Sigmoid colon (tissue), 7 donors: ENCODE results near the gene GPS1. TPM values are rescaled to one million over a fixed set of nuclear protein-coding genes. Genes with fewer than 3 reads are reported as not detected.

Source experiments
- DNase-seq: peaks from one replicate; pipeline ENCODE4 v3.0.0-alpha.2; 2019
- H3K27ac ChIP-seq, 4 donors: fragments of 200-600 bp; sonication (generic); one replicate each; pipeline ENCODE4 v1.5.1; 2016 to 2019; ENCODE audit warnings: mild to moderate bottlenecking in 1 of 4
- H3K27me3 ChIP-seq, 3 donors: fragments of 200-600 bp; sonication (generic); one replicate each; pipeline ENCODE4 v1.5.1; 2019; ENCODE audit warnings: mild to moderate bottlenecking in 1 of 3
- H3K36me3 ChIP-seq, 4 donors: fragments of 200-600 bp; sonication (generic); one replicate each; pipeline ENCODE4 v1.5.1; 2016 to 2019
- H3K4me1 ChIP-seq, 4 donors: fragments of 200-600 bp; sonication (generic); one replicate each; pipeline ENCODE4 v1.5.1; 2017 to 2019
- H3K4me3 ChIP-seq, 4 donors: fragments of 200-600 bp; sonication (generic); one replicate each; pipeline ENCODE4 v1.5.1; 2017 to 2019; ENCODE audit warnings: mild to moderate bottlenecking in 2 of 4, moderate library complexity in 1 of 4
- H3K9me3 ChIP-seq, 4 donors: fragments of 200-600 bp in 3 of 4; sonication (generic) in 3 of 4; one replicate each; pipeline versions ENCODE4 v1.5.1 to v1.6.1; 2013 to 2019
- EP300 ChIP-seq, 4 donors: sonication (generic); formaldehyde crosslinking; IDR thresholded peaks; one replicate each; pipeline ENCODE4 v1.6.1; 2017; ENCODE audit warnings: antibody characterized with exemption in 4 of 4
- POLR2A ChIP-seq, 2 donors: fragments of 450-650 bp; IDR thresholded peaks; one replicate each; pipeline ENCODE4 v1.6.1; 2016; ENCODE audit warnings: antibody characterized with exemption in 2 of 2, mild to moderate bottlenecking in 2 of 2, moderate library complexity in 2 of 2
- POLR2AphosphoS5 ChIP-seq, 4 donors: sonication (generic); formaldehyde crosslinking; IDR thresholded peaks; one replicate each; pipeline ENCODE4 v1.6.1; 2017; ENCODE audit warnings: antibody characterized with exemption in 4 of 4
- WGBS, 2 donors: extraction: QIAGEN DNeasy Blood & Tissue Kit; methylation state at CpG; one replicate each; pipeline ENCODE4 v1.1.7; 2013; 5-methylcytosine and 5-hydroxymethylcytosine counted together
- intact Hi-C: fragments of 100-400 bp; cut with DNase I; formaldehyde crosslinking; loops from one replicate; pipeline ENCODE4 v1.15.1; 2023
- polyA plus RNA-seq, 3 donors: library from polyadenylated mRNA; stranded (reverse); fragments of 200-250 nt; gene quantifications; one replicate each; pipeline ENCODE4 v1.2.3, GENCODE V29; 2013
- total RNA-seq, 4 donors: library from RNA; depleted of rRNA; stranded (reverse); fragments of >200 nt; gene quantifications; one replicate each; pipeline ENCODE4 v1.1.0, GENCODE V29; 2016
- TF ChIP-seq, protein P1 (sequence below), 4 experiments: fragments of 450-650 bp in 3 of 4; fragments of 200-600 bp in 1 of 4; IDR thresholded peaks; one replicate each; pipeline ENCODE4 v1.5.1; 2016 to 2019; ENCODE audit warnings: antibody characterized with exemption in 4 of 4, mild to moderate bottlenecking in 3 of 4, moderate library complexity in 2 of 4
- donor health status: healthy with polysubstance abuse.
- donor health status: Bipolar disorder and iron deficiency.
- donor health status: healthy.

The GPS1 gene
- total and polyA plus RNA-seq, 7 donors, result 64.6 to 83.6 (median 69.1) TPM

DNA sequence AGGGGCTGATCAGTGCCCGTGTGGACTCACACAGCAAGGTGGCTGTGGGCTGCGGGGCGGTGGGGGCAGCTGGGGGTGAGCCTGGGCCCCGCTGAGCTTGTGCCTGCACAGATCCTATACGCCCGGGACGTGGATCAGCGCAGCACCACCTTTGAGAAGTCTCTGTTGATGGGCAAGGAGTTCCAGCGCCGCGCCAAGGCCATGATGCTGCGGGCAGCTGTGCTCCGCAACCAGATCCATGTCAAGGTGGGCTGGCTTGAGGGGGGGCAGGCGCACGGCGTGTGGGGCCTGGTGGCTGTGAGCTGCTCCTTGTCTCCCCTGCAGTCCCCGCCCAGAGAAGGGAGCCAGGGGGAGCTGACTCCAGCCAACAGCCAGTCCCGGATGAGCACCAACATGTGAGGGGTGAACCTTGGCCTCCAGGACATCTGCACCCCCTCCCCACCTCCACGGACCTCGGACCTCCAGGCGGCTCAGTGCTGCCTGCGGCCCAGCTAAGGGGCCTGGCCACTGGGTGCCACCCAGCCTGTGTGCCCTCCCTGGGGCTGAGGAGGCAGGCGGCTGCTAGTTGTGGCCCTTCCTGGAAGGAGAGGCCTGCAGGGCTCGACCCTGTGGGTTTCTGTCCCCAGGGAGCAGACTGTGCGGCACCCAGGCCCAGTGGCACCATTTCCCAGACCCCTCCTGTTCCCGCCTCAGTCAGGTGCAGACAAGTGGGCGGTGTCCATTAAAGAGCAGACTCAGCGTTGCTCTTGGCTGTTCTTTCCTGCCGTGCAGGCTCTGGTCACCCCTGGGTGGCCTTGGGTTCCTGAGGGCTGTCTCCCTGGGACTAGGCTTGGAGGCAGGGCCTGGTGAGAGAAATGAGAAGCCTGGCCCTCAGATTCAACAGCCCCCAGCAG lies 5.3 kb downstream of the GPS1 start:
- DNase-seq, result no peak
- WGBS, 2 donors, result 82 to 86% methylated on average over 29 of the region's 29 CpGs

DNA sequence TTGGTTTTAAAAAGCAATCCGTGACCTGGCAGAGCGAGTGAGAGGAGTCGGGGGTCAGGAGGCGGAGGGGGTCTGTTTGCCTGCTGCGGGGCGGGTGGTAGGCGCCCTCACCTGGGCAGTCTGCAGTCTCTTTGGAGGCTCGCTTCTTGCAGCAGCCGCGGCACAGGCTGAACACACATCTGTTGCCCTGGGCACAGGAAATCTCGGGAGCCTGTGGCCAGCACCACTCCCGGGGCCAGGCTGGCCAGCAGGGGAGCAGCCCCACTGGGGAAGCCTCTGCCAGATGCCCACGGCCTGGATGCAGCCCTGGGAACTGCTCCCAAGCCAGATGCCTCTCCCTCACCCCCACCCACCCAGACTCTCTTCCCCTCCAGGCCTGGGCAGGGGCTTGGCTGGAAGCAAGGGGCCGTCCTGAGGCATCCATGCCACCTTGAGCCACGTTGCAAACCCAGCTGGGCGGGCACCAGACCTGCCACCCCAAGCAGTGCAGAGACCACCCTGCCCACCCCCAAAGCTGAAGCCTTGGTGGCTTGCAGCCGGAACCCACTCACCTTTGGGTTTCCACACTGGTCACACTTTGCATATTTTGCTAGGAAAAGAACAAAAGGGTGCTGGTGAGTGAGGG lies 6.6 kb downstream of the GPS1 start:
- no peak for DNase-seq
- Histone ChIP-seq H3K4me3 (no peak overlapping the region), H3K36me3 (peaks cover 40 to 100% (median 51%) of the 10 kb centered on the region in 4 donors), H3K27ac (no peak overlapping the region), H3K9me3 (no peaks in the 10 kb centered on the region), H3K27me3 (no peaks in the 10 kb centered on the region), H3K4me1 (peaks cover 0 to 9% (median 5%) of the 10 kb centered on the region in 4 donors)
- TF ChIP-seq POLR2A (IDR thresholded peaks at IDR 0.05), result no peak
- TF ChIP-seq, protein P1, sequence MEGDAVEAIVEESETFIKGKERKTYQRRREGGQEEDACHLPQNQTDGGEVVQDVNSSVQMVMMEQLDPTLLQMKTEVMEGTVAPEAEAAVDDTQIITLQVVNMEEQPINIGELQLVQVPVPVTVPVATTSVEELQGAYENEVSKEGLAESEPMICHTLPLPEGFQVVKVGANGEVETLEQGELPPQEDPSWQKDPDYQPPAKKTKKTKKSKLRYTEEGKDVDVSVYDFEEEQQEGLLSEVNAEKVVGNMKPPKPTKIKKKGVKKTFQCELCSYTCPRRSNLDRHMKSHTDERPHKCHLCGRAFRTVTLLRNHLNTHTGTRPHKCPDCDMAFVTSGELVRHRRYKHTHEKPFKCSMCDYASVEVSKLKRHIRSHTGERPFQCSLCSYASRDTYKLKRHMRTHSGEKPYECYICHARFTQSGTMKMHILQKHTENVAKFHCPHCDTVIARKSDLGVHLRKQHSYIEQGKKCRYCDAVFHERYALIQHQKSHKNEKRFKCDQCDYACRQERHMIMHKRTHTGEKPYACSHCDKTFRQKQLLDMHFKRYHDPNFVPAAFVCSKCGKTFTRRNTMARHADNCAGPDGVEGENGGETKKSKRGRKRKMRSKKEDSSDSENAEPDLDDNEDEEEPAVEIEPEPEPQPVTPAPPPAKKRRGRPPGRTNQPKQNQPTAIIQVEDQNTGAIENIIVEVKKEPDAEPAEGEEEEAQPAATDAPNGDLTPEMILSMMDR (IDR thresholded peaks at IDR 0.05), result no peak
- TF ChIP-seq POLR2AphosphoS5 (IDR thresholded peaks at IDR 0.05), result no peak
- no peak for TF ChIP-seq EP300 (IDR thresholded peaks at IDR 0.05)
- intact Hi-C loops, result no loop called here
- WGBS, 2 donors, result 80 to 84% methylated on average over 17 of the region's 17 CpGs

More for the DNA sequence above, 5.3 kb downstream of the GPS1 start:
- Histone ChIP-seq H3K4me1 (peaks cover 0 to 21% (median 17%) of the 10 kb centered on the region in 4 donors), H3K36me3 (peaks cover 36 to 88% (median 44%) of the 10 kb centered on the region in 4 donors), H3K4me3 (no peak overlapping the region), H3K9me3 (no peaks in the 10 kb centered on the region), H3K27ac (no peak overlapping the region), H3K27me3 (no peaks in the 10 kb centered on the region)
- intact Hi-C loops, result no loop called here
- TF ChIP-seq POLR2A (IDR thresholded peaks at IDR 0.05) (no peak), POLR2AphosphoS5 (IDR thresholded peaks at IDR 0.05) (no peak), EP300 (IDR thresholded peaks at IDR 0.05) (no peak)
- TF ChIP-seq, protein P1 (IDR thresholded peaks at IDR 0.05), result no peak

DNA sequence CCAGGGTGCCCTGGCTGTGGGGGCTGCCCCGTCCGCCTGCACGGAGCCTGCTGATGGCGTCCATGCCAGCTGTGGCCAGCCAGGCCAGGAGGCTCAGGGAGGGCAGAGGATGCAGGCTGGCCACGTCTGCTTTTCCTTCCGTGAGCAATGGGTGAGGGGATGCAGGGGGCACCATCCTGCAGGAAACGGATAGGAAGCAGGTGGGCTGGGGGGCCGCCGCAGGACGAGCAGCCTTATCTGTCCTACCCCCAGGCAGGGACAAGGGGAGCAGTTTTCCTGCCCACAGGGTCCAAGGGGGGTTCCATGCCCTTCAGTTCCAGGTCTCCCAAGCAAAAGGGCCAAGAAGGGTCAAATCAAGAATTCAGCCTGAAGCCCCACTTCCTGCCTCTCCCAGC lies 7.2 kb downstream of the GPS1 start:
- H3K27ac ChIP-seq, result no peak overlapping the region
- WGBS, 2 donors, result 86 to 92% methylated on average over 10 of the region's 10 CpGs
- TF ChIP-seq POLR2AphosphoS5 (IDR thresholded peaks at IDR 0.05) (no peak), POLR2A (IDR thresholded peaks at IDR 0.05) (no peak), EP300 (IDR thresholded peaks at IDR 0.05) (no peak)
- TF ChIP-seq, protein P1 (IDR thresholded peaks at IDR 0.05), result no peak
- no peak for DNase-seq
- peaks cover 40 to 100% (median 51%) of the 10 kb centered on the region in 4 donors for H3K36me3 ChIP-seq
- peaks cover 0 to 9% (median 3%) of the 10 kb centered on the region in 4 donors for H3K4me1 ChIP-seq
- intact Hi-C loops, result no loop called here
- no peaks in the 10 kb centered on the region for H3K27me3 ChIP-seq
- no peaks in the 10 kb centered on the region for H3K9me3 ChIP-seq
- no peak overlapping the region for H3K4me3 ChIP-seq

DNA sequence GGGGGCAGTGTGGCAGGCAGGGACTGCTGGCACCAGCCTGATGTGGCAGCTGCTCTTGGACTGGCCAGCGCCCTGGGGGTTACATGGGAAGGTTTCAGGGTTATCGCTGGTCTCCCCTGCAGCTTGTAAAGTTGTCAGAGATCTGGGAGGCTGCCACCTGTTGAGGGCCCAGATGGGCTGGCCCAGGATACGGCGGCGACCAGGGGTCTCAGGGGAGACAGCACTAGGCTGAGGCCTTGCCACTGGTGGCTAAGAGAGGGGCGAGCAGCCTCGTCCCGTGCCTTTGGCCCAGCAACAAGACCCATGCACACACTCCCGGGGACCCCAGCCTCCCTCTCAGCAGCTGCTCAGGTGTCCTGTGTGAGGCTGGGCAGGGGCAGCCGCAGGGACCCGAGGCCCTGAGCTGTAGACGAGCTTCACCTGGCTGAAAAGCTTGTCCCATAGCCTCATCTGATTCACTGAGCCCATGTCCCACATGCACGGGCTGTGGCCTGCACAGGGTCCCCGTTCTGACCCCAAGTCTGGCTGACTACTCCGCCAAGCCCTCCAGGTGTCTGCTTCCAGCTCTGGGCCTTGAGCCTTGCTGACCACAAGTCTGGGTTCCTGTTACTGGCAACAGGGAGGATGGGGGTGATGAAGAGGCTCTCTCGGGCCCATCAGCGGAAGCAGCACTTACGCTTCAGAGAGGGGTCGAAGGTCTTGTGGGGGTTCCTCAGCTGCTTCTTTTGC lies 7.7 kb downstream of the GPS1 start:
- H3K9me3 ChIP-seq, result no peaks in the 10 kb centered on the region
- 82 to 86% methylated on average over 19 of the region's 19 CpGs for WGBS, 2 donors
- peaks cover 0 to 12% (median 9%) of the 10 kb centered on the region in 4 donors for H3K4me1 ChIP-seq
- DNase-seq, result no peak
- H3K27ac ChIP-seq, result no peak overlapping the region
- H3K27me3 ChIP-seq, result no peaks in the 10 kb centered on the region
- H3K36me3 ChIP-seq, result peaks cover 40 to 96% (median 48%) of the 10 kb centered on the region in 4 donors
- TF ChIP-seq POLR2A (IDR thresholded peaks at IDR 0.05) (no peak), EP300 (IDR thresholded peaks at IDR 0.05) (no peak), POLR2AphosphoS5 (IDR thresholded peaks at IDR 0.05) (no peak)
- TF ChIP-seq, protein P1 (IDR thresholded peaks at IDR 0.05), result no peak
- intact Hi-C loops, result no loop called here
- H3K4me3 ChIP-seq, result no peak overlapping the region
